ENCODE data around the gene SERPINA4.

SERPINA4 gene

DNA sequence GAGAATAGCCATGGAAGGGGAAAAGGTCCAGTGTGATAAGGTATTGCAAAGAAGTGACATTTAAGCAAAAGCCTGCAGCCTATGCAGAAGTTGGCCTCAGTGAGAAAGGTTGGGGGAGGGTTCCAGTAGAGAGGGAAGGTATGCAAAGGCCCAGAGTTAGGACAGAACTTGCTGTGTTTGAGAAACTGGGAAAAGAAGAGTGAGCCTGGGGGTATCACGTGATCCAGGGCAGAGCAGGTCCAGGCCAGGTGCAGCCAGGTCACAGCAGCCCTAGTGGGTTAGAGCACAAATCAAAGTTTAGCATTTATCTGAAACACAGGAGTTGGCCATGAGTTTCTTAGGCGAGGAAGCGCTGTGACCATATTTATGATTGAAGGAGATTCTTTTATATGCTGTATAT is 21.6 kb downstream of the SERPINA4 start:
- peaks cover 0 to 2% (median 0%) of the 10 kb centered on the region in 4 experiments for H3K4me1 ChIP-seq (ENCODE audit: control extremely low read depth in 1 of 4, control insufficient read depth in 4 of 4, insufficient read depth in 4 of 4, low read length in 3 of 4)
- no peak overlapping the region for H3K27ac ChIP-seq (ENCODE audit: insufficient read depth in 1 of 2, low read depth in 1 of 2, low read length in 2 of 2, poor library complexity in 1 of 2, severe bottlenecking in 2 of 2)
- H3K27me3 ChIP-seq (replicated peaks in 2 of 5; ENCODE audit: control insufficient read depth in 4 of 5, insufficient read depth in 5 of 5, low read length in 4 of 5): peaks cover 0 to 13% (median 0%) of the 10 kb centered on the region in 5 experiments
- POLR2A ChIA-PET: no interaction called here
- CTCF ChIA-PET: no interaction called here
- DNase-seq: no peak
- H3K36me3 ChIP-seq (ENCODE audit: control insufficient read depth in 4 of 4, insufficient read depth in 4 of 4, low read length in 3 of 4): no peaks in the 10 kb centered on the region
- no peak overlapping the region for H3K4me3 ChIP-seq (ENCODE audit: control insufficient read depth in 1 of 7, extremely low read depth in 1 of 7, insufficient read depth in 4 of 7, low read depth in 2 of 7, low read length in 6 of 7)
- H3K9me3 ChIP-seq (ENCODE audit: control extremely low read depth in 1 of 5, control insufficient read depth in 4 of 5, insufficient read depth in 2 of 5, low read depth in 1 of 5, low read length in 4 of 5): no peaks in the 10 kb centered on the region
- WGBS (ENCODE audit: insufficient coverage): 100% methylated on average over 3 of the region's 3 CpGs

DNA sequence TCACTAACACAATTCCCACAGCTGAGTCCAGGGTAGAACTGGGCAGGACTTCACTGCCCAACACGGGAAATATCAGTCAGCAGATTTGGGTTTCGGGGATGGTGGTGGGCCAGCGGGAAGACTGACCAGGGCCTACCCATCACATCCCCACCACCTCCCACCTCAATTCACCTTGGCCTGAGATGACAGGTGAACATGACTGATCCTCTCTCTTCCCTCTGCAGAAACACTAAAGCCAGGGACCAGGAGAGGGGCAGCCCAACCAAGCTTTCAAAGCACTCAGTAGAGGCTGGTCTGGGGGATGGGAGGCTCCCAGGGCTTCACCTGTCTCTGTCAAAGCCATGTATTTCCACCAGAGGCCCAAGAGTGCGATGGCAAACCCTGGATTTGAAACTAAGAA is 22.3 kb downstream of the SERPINA4 start:
- WGBS (ENCODE audit: insufficient coverage): 92% methylated on average over 4 of the region's 4 CpGs
- Histone ChIP-seq H3K4me1 (ENCODE audit: control extremely low read depth in 1 of 4, control insufficient read depth in 4 of 4, insufficient read depth in 4 of 4, low read length in 3 of 4) (peaks cover 0 to 2% (median 0%) of the 10 kb centered on the region in 4 experiments), H3K27me3 (replicated peaks in 2 of 5; ENCODE audit: control insufficient read depth in 4 of 5, insufficient read depth in 5 of 5, low read length in 4 of 5) (peaks cover 0 to 13% (median 0%) of the 10 kb centered on the region in 5 experiments), H3K27ac (ENCODE audit: insufficient read depth in 1 of 2, low read depth in 1 of 2, low read length in 2 of 2, poor library complexity in 1 of 2, severe bottlenecking in 2 of 2) (no peak overlapping the region), H3K9me3 (ENCODE audit: control extremely low read depth in 1 of 5, control insufficient read depth in 4 of 5, insufficient read depth in 2 of 5, low read depth in 1 of 5, low read length in 4 of 5) (no peaks in the 10 kb centered on the region), H3K4me3 (ENCODE audit: control insufficient read depth in 1 of 7, extremely low read depth in 1 of 7, insufficient read depth in 4 of 7, low read depth in 2 of 7, low read length in 6 of 7) (no peak overlapping the region), H3K36me3 (ENCODE audit: control insufficient read depth in 4 of 4, insufficient read depth in 4 of 4, low read length in 3 of 4) (no peaks in the 10 kb centered on the region)
- ChIA-PET CTCF (no interaction called here), POLR2A (no interaction called here)
- no peak for DNase-seq

DNA sequence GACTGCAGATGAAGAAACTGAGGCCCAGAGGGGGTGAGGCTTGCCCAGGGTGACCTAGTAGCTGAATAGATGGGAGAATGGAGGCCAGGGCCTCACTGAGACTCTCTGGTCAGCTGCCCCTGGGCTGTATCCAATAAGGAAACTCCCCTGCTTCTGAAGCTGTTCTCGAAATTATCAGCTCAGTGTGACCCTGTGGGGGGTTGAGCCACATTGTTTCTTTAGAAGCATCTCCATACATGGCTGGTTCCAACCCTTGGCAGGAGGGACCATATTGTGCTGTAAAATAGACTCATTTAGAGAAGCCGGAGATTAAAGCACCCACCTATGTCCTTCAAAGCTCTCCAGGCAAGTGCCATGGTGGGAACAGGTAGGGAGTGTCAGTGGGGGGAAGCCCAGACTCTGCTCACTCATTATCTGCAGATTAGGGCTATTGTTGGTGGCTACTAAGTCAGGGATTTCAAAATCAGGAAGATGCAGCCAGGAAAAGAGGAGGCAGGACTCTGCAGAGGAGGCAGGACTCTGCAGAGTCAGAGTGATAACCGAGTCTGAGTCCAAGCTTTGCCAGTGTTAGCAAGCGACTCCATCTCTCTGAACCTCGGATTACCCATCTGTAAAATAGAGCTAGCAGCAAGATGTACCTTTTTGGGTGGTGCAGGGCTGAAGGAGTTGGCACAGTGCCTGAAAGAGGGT is 23.5 kb downstream of the SERPINA4 start:
- Histone ChIP-seq H3K4me1 (ENCODE audit: control extremely low read depth in 1 of 4, control insufficient read depth in 4 of 4, insufficient read depth in 4 of 4, low read length in 3 of 4) (peaks cover 0 to 2% (median 0%) of the 10 kb centered on the region in 4 experiments), H3K27me3 (replicated peaks in 2 of 5; ENCODE audit: control insufficient read depth in 4 of 5, insufficient read depth in 5 of 5, low read length in 4 of 5) (peaks cover 0 to 13% (median 0%) of the 10 kb centered on the region in 5 experiments), H3K27ac (ENCODE audit: insufficient read depth in 1 of 2, low read depth in 1 of 2, low read length in 2 of 2, poor library complexity in 1 of 2, severe bottlenecking in 2 of 2) (no peak overlapping the region), H3K9me3 (ENCODE audit: control extremely low read depth in 1 of 5, control insufficient read depth in 4 of 5, insufficient read depth in 2 of 5, low read depth in 1 of 5, low read length in 4 of 5) (no peaks in the 10 kb centered on the region), H3K4me3 (ENCODE audit: control insufficient read depth in 1 of 7, extremely low read depth in 1 of 7, insufficient read depth in 4 of 7, low read depth in 2 of 7, low read length in 6 of 7) (no peak overlapping the region), H3K36me3 (ENCODE audit: control insufficient read depth in 4 of 4, insufficient read depth in 4 of 4, low read length in 3 of 4) (no peaks in the 10 kb centered on the region)
- ChIA-PET CTCF (interaction anchor here (0.7 kb wide), 1 partner anchor 27 kb away, joined by 3 read pairs; no protein-coding TSS in a partner anchor), POLR2A (no interaction called here)
- 91% methylated on average over 4 of the region's 5 CpGs for WGBS (ENCODE audit: insufficient coverage)
- no peak for DNase-seq

DNA sequence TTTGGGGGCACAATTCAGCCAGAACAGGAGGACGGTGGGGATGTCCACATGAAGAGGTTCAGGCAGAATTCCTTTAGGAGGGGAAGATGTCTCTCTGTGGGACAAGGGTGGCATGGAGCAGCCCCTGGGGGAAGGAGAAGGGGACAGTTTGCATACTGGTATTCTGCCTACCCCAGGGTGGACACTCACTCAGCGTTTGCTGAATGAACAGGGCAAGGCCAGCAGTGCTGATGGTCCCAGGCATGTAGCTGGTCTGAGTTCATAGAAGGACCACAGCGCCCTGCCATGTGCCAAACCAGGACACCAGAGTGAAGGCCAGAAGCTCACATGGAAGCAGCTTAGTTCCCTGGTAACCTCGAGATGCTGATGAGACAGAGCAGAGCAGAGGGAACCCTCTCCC is 25.4 kb downstream of the SERPINA4 start:
- no peaks in the 10 kb centered on the region for H3K4me1 ChIP-seq (ENCODE audit: control extremely low read depth in 1 of 4, control insufficient read depth in 4 of 4, insufficient read depth in 4 of 4, low read length in 3 of 4)
- 82% methylated on average over 2 of the region's 4 CpGs for WGBS (ENCODE audit: insufficient coverage)
- ChIA-PET POLR2A (no interaction called here), CTCF (no interaction called here)
- no peak overlapping the region for H3K27ac ChIP-seq (ENCODE audit: insufficient read depth in 1 of 2, low read depth in 1 of 2, low read length in 2 of 2, poor library complexity in 1 of 2, severe bottlenecking in 2 of 2)
- no peak for DNase-seq
- H3K4me3 ChIP-seq (ENCODE audit: control insufficient read depth in 1 of 7, extremely low read depth in 1 of 7, insufficient read depth in 4 of 7, low read depth in 2 of 7, low read length in 6 of 7): no peak overlapping the region
- H3K36me3 ChIP-seq (ENCODE audit: control insufficient read depth in 4 of 4, insufficient read depth in 4 of 4, low read length in 3 of 4): no peaks in the 10 kb centered on the region
- H3K9me3 ChIP-seq (ENCODE audit: control extremely low read depth in 1 of 5, control insufficient read depth in 4 of 5, insufficient read depth in 2 of 5, low read depth in 1 of 5, low read length in 4 of 5): no peaks in the 10 kb centered on the region
- peaks cover 0 to 4% (median 0%) of the 10 kb centered on the region in 5 experiments for H3K27me3 ChIP-seq (replicated peaks in 2 of 5; ENCODE audit: control insufficient read depth in 4 of 5, insufficient read depth in 5 of 5, low read length in 4 of 5)

DNA sequence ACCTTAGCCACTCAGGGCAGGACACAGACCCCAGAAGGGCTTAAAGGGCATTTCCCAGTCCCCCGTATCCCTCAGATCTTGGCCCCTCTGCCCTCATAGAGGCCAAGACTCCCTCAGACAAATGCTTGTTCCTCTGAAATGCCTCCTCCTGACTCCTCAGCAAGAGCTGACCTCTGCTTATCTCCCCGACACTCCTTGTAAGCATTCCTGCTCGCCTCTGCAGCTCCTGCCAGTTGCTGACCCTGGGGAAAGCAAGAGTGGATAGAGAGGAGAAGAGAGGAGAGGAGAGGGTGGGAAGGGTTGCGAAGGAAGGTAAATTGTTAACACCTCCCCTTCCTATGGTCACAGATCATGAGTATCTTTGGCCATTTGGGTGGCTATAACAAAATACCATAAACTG is 27.1 kb downstream of the SERPINA4 start:
- Histone ChIP-seq H3K36me3 (ENCODE audit: control insufficient read depth in 4 of 4, insufficient read depth in 4 of 4, low read length in 3 of 4) (no peaks in the 10 kb centered on the region), H3K9me3 (ENCODE audit: control extremely low read depth in 1 of 5, control insufficient read depth in 4 of 5, insufficient read depth in 2 of 5, low read depth in 1 of 5, low read length in 4 of 5) (no peaks in the 10 kb centered on the region), H3K27ac (ENCODE audit: insufficient read depth in 1 of 2, low read depth in 1 of 2, low read length in 2 of 2, poor library complexity in 1 of 2, severe bottlenecking in 2 of 2) (no peak overlapping the region), H3K27me3 (replicated peaks in 2 of 5; ENCODE audit: control insufficient read depth in 4 of 5, insufficient read depth in 5 of 5, low read length in 4 of 5) (peaks cover 0 to 3% (median 0%) of the 10 kb centered on the region in 5 experiments), H3K4me1 (ENCODE audit: control extremely low read depth in 1 of 4, control insufficient read depth in 4 of 4, insufficient read depth in 4 of 4, low read length in 3 of 4) (no peaks in the 10 kb centered on the region), H3K4me3 (ENCODE audit: control insufficient read depth in 1 of 7, extremely low read depth in 1 of 7, insufficient read depth in 4 of 7, low read depth in 2 of 7, low read length in 6 of 7) (no peak overlapping the region)
- ChIA-PET POLR2A (no interaction called here), CTCF (interaction anchor here (1.2 kb wide), 1 partner anchor 14 kb away, joined by 4 read pairs; no protein-coding TSS in a partner anchor)
- 100% methylated on average over 1 of the region's 4 CpGs for WGBS (ENCODE audit: insufficient coverage)
- DNase-seq: no peak

DNA sequence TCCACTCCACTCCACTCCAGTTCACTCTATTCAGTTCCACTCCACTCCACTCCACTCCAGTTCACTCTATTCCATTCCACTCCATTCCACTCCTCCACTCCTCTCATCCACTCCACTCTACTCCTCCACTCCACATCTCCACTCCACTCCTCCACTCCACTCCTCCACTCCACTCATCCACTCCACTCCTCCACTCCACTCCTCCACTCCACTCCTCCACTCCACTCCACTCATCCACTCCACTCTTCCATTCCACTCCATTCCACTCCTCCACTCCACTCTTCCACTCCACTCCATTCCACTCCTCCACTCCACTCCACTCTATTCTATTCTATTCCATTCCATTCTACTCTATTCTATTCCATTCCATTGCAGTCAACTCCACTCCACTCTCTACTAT is 29.8 kb downstream of the SERPINA4 start:
- CTCF ChIA-PET: no interaction called here
- H3K36me3 ChIP-seq (ENCODE audit: control insufficient read depth in 4 of 4, insufficient read depth in 4 of 4, low read length in 3 of 4): no peaks in the 10 kb centered on the region
- no peak for DNase-seq
- peaks cover 0 to 3% (median 0%) of the 10 kb centered on the region in 5 experiments for H3K27me3 ChIP-seq (replicated peaks in 2 of 5; ENCODE audit: control insufficient read depth in 4 of 5, insufficient read depth in 5 of 5, low read length in 4 of 5)
- no peaks in the 10 kb centered on the region for H3K9me3 ChIP-seq (ENCODE audit: control extremely low read depth in 1 of 5, control insufficient read depth in 4 of 5, insufficient read depth in 2 of 5, low read depth in 1 of 5, low read length in 4 of 5)
- no peaks in the 10 kb centered on the region for H3K4me1 ChIP-seq (ENCODE audit: control extremely low read depth in 1 of 4, control insufficient read depth in 4 of 4, insufficient read depth in 4 of 4, low read length in 3 of 4)
- H3K4me3 ChIP-seq (ENCODE audit: control insufficient read depth in 1 of 7, extremely low read depth in 1 of 7, insufficient read depth in 4 of 7, low read depth in 2 of 7, low read length in 6 of 7): no peak overlapping the region
- POLR2A ChIA-PET: no interaction called here
- H3K27ac ChIP-seq (ENCODE audit: insufficient read depth in 1 of 2, low read depth in 1 of 2, low read length in 2 of 2, poor library complexity in 1 of 2, severe bottlenecking in 2 of 2): no peak overlapping the region

DNA sequence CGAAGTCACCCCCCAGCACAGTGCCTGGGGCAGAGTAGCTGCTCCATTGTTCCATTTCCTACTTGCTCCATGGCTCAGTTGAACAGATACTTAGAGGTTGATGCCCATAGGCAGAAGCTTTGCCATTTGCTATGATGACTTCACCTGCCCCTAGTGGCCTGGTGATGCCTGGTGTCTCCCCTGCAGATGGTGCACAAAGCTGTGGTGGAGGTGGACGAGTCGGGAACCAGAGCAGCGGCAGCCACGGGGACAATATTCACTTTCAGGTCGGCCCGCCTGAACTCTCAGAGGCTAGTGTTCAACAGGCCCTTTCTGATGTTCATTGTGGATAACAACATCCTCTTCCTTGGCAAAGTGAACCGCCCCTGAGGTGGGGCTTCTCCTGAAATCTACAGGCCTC is 30.6 kb downstream of the SERPINA4 start:
- Histone ChIP-seq H3K9me3 (ENCODE audit: control extremely low read depth in 1 of 5, control insufficient read depth in 4 of 5, insufficient read depth in 2 of 5, low read depth in 1 of 5, low read length in 4 of 5) (no peaks in the 10 kb centered on the region), H3K4me3 (ENCODE audit: control insufficient read depth in 1 of 7, extremely low read depth in 1 of 7, insufficient read depth in 4 of 7, low read depth in 2 of 7, low read length in 6 of 7) (no peak overlapping the region), H3K27ac (ENCODE audit: insufficient read depth in 1 of 2, low read depth in 1 of 2, low read length in 2 of 2, poor library complexity in 1 of 2, severe bottlenecking in 2 of 2) (no peak overlapping the region), H3K27me3 (replicated peaks in 2 of 5; ENCODE audit: control insufficient read depth in 4 of 5, insufficient read depth in 5 of 5, low read length in 4 of 5) (peaks cover 0 to 3% (median 0%) of the 10 kb centered on the region in 5 experiments), H3K4me1 (ENCODE audit: control extremely low read depth in 1 of 4, control insufficient read depth in 4 of 4, insufficient read depth in 4 of 4, low read length in 3 of 4) (no peaks in the 10 kb centered on the region), H3K36me3 (ENCODE audit: control insufficient read depth in 4 of 4, insufficient read depth in 4 of 4, low read length in 3 of 4) (no peaks in the 10 kb centered on the region)
- 97% methylated on average over 5 of the region's 8 CpGs for WGBS (ENCODE audit: insufficient coverage)
- ChIA-PET CTCF (no interaction called here), POLR2A (no interaction called here)
- DNase-seq: no peak

Measured in common myeloid progenitor, CD34-positive (primary cell).